ENCODE measurements around the gene LENG8.

- TF ChIP-seq CTCF (conservative IDR thresholded peaks at IDR 0.05; ENCODE audit: low read depth, low read length), result no peak
- no peak for TF ChIP-seq EZH2 (IDR thresholded peaks at IDR 0.05; ENCODE audit: low read length, unreplicated experiment)
These were observed 24.2 kb upstream of the LENG8 start for GRCh38 chr19:54424660-54425381.

All from PC-3 (cell line).